IPS-18a (cell line): ENCODE measurements around the gene ZNF554.
A peak's percentile ranks its signal among the peaks of the same experiment; 100 is the strongest.
"Not testable (repeated sequence)": the region's sequence is repeated elsewhere in the genome, so short reads cannot be mapped to it uniquely, and the experiment has no call there.

Experiments
- H3K27ac ChIP-seq: one replicate; pipeline ENCODE4 v1.5.1; 2013; ENCODE audit warnings: low read length
- H3K27me3 ChIP-seq: one replicate; pipeline ENCODE4 v1.6.1; 2013; ENCODE audit warnings: mild to moderate bottlenecking, low read length; ENCODE audit not compliant: control insufficient read depth, insufficient read depth
- H3K36me3 ChIP-seq: one replicate; pipeline ENCODE4 v1.6.1; 2013; ENCODE audit warnings: low read depth, low read length; ENCODE audit not compliant: control insufficient read depth
- H3K4me1 ChIP-seq: one replicate; pipeline ENCODE4 v1.6.1; 2013; ENCODE audit warnings: low read depth, low read length; ENCODE audit not compliant: control insufficient read depth
- H3K4me3 ChIP-seq: one replicate; pipeline ENCODE4 v1.5.1; 2013; ENCODE audit warnings: low read length
- H3K9ac ChIP-seq: one replicate; pipeline ENCODE4 v1.6.1; 2013; ENCODE audit warnings: mild to moderate bottlenecking, low read length, moderate library complexity
- H3K9me3 ChIP-seq: one replicate; pipeline ENCODE4 v1.6.1; 2013; ENCODE audit warnings: low read depth, low read length; ENCODE audit not compliant: control insufficient read depth

The ZNF554 gene

DNA sequence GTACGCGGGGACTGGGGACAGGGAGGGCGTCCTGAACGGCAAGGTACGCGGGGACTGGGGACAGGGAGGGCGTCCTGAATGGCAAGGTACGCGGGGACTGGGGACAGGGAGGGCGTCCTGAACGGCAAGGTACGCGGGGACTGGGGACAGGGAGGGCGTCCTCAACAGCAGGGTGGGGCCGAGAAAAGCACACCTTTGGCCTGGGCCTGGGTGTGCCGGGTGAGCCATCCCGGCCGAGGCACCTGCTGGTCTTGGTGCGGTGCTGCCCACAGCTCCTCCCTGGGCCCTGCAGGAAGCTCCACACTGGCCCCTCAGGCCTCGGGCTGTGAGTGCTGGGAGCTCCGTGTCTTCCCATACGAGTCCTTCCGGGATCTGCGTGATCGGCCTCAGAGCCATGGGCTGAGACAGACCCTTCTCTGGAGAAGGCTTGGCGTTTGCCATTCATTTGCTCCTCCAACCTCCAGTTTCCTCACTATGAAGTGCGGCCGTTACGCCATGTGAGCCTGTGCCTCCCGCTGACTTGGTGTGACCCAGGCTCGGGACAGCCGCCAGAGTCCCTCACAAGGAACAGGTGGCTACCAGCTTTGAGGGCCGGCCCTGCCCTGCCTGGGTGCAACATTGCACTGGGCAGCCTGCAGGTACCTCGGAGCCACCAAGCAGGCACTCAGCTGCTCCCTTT lies 7.8 kb upstream of the ZNF554 start:
- Histone ChIP-seq H3K4me1 (no peaks in the 10 kb centered on the region), H3K9me3 (no peaks in the 10 kb centered on the region), H3K4me3 (no peak overlapping the region), H3K9ac (no peak overlapping the region), H3K27me3 (no peaks in the 10 kb centered on the region), H3K36me3 (peaks cover 47% of the 10 kb centered on the region), H3K27ac (no peak overlapping the region)

DNA sequence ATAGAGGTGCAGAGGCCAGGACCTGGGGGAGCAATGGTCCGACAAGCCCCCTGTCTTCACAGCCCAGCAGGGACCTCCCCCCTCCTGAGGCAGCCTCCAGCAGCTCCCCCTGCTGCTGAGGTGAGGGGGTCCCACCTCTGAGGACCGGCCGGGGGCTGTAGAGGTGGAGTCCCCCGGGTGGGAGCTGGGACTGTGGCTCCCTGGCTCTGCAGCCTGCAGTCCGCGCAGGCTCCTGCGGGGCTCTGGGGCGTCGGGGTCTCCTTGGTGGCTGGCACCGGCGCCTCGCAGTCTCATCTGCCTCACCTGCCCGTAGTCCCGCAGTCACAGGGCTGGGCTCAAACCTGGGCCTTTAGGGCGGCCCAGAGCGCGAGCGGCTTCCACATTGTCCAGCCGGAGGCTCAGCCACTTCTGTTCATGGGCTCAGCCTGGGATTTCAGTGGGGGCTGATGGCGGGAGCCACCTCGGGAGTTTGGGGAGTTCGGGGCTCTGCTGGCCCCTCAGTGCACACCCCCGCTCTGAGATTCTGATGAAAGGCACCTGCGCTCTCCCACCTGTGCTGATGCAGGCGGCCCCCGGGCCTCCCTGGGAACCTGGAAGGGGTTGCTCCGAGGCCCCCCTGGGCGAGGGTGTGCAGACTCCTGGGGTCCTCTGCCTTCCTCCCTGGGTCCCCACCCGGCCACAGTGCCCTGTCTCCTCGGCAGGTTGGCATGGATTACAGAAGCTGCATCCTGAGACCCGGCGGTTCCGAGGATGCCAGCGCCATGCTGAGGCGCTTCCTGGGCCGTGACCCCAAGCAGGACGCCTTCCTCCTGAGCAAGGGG lies 7.0 kb upstream of the ZNF554 start:
- Histone ChIP-seq H3K4me1 (no peaks in the 10 kb centered on the region), H3K9ac (no peak overlapping the region), H3K9me3 (no peaks in the 10 kb centered on the region), H3K27me3 (no peaks in the 10 kb centered on the region), H3K36me3 (peaks cover 40% of the 10 kb centered on the region), H3K27ac (no peak overlapping the region), H3K4me3 (no peak overlapping the region)

GRCh38 chr19:2813235-2814160 lies 6.2 kb upstream of the ZNF554 start:
- Histone ChIP-seq H3K36me3 (peaks cover 31% of the 10 kb centered on the region), H3K27ac (no peak overlapping the region)

DNA sequence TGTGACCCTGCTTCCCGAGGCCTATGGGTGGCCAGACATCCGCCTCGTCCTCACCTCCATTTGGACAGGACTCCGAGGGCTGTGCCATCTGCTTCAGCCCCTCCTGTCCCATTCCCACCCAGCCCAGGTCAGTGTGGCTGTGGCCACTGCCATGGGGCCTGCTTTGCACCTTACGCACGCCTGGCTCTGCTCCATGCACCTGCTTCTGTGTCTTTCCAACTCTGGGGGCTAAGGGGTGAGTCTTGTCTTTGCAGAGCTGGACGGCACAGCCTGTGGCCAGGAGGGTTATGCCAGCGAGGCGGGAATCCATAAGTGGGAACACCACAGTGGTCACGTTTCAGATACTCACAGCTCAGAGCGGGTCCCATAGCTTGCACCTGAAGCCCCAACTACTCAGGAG lies 5.2 kb upstream of the ZNF554 start:
- no peaks in the 10 kb centered on the region for H3K9me3 ChIP-seq
- no peaks in the 10 kb centered on the region for H3K27me3 ChIP-seq
- no peak overlapping the region for H3K4me3 ChIP-seq
- no peaks in the 10 kb centered on the region for H3K4me1 ChIP-seq
- no peak overlapping the region for H3K9ac ChIP-seq
- peaks cover 22% of the 10 kb centered on the region for H3K36me3 ChIP-seq
- no peak overlapping the region for H3K27ac ChIP-seq

More at GRCh38 chr19:2813235-2814160, 6.2 kb upstream of the ZNF554 start:
- H3K27me3 ChIP-seq: no peaks in the 10 kb centered on the region
- no peak overlapping the region for H3K9ac ChIP-seq
- H3K4me3 ChIP-seq: no peak overlapping the region
- no peaks in the 10 kb centered on the region for H3K4me1 ChIP-seq
- no peaks in the 10 kb centered on the region for H3K9me3 ChIP-seq

- H3K27ac ChIP-seq: no peak overlapping the region
- peaks cover 15% of the 10 kb centered on the region for H3K36me3 ChIP-seq
- H3K4me3 ChIP-seq: no peak overlapping the region
- H3K4me1 ChIP-seq: no peaks in the 10 kb centered on the region
- H3K9ac ChIP-seq: no peak overlapping the region
- no peaks in the 10 kb centered on the region for H3K9me3 ChIP-seq
- no peaks in the 10 kb centered on the region for H3K27me3 ChIP-seq
These were observed 4.5 kb upstream of the ZNF554 start for GRCh38 chr19:2815191-2815614.

DNA sequence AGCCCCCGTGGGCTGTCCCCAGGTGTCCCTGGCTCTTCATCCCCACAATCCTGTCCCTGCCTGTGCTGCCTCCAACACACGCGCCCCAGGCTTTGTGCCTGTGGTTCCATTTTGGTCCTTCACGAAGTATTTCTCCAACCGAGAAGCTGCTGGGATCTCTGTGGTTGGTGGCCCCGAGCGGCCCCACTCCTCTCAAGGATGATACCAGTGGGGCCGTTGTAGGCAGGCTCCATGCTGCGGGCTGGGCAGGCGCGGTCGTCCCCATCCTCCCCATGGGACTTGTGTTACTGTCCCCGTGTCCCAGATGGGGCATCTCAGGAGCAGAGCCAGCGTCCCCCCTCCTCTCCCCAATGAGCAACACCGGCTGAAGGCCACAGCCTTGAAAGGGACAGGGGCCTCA lies 3.7 kb upstream of the ZNF554 start:
- Histone ChIP-seq H3K9me3 (no peaks in the 10 kb centered on the region), H3K4me3 (no peak overlapping the region), H3K36me3 (peaks cover 8% of the 10 kb centered on the region), H3K27ac (no peak overlapping the region), H3K9ac (no peak overlapping the region), H3K27me3 (no peaks in the 10 kb centered on the region), H3K4me1 (no peaks in the 10 kb centered on the region)

- no peak overlapping the region for H3K27ac ChIP-seq
- H3K27me3 ChIP-seq: no peaks in the 10 kb centered on the region
- peaks cover under 1% of the 10 kb centered on the region for H3K36me3 ChIP-seq
- no peaks in the 10 kb centered on the region for H3K4me1 ChIP-seq
- H3K4me3 ChIP-seq: no peak overlapping the region
- no peaks in the 10 kb centered on the region for H3K9me3 ChIP-seq
- H3K9ac ChIP-seq: no peak overlapping the region
These were observed 3.0 kb upstream of the ZNF554 start for GRCh38 chr19:2816641-2817040.

GRCh38 chr19:2817237-2817829 lies 2.3 kb upstream of the ZNF554 start:
- H3K9me3 ChIP-seq, H3K27me3 ChIP-seq, H3K27ac ChIP-seq, H3K9ac ChIP-seq, H3K4me3 ChIP-seq, H3K36me3 ChIP-seq, H3K4me1 ChIP-seq: not testable (repeated sequence)

- no peaks in the 10 kb centered on the region for H3K4me1 ChIP-seq
- H3K9me3 ChIP-seq: no peaks in the 10 kb centered on the region
- H3K4me3 ChIP-seq: peak overlapping the region; percentile 70
- H3K27me3 ChIP-seq: no peaks in the 10 kb centered on the region
- H3K9ac ChIP-seq: peak overlapping the region; percentile 31
- no peaks in the 10 kb centered on the region for H3K36me3 ChIP-seq
- no peak overlapping the region for H3K27ac ChIP-seq
These were observed 539 bp downstream of the ZNF554 start for GRCh38 chr19:2820112-2820702.

- Histone ChIP-seq H3K9ac (no peak overlapping the region), H3K27me3 (no peaks in the 10 kb centered on the region), H3K36me3 (no peaks in the 10 kb centered on the region), H3K27ac (no peak overlapping the region), H3K4me3 (no peak overlapping the region), H3K9me3 (no peaks in the 10 kb centered on the region), H3K4me1 (no peaks in the 10 kb centered on the region)
These were observed 3.2 kb downstream of the ZNF554 start for GRCh38 chr19:2822846-2823245.

DNA sequence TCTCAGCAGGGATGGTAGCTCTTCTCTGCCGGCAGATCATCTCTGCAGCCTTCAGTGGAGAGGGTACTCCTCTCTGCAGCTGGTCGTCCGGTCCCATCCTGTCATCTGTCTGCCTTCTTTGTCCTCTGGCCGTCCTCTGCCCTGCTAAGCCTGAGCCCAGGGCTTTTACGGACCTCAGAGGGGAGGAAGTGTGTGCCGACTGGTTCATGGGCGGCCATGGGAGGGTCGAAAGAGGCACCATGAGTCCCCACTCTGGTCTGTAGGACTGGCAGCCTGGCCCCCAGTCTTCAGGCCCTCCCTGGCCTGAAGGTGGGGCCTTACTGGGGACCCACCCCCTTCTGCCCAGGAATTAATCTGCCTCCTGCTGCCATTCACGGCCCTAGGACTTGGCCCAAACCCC lies 4.0 kb downstream of the ZNF554 start:
- H3K27ac ChIP-seq: no peak overlapping the region
- H3K4me1 ChIP-seq: no peaks in the 10 kb centered on the region
- no peaks in the 10 kb centered on the region for H3K9me3 ChIP-seq

More for the DNA sequence above, 4.0 kb downstream of the ZNF554 start:
- H3K4me3 ChIP-seq: no peak overlapping the region
- H3K9ac ChIP-seq: no peak overlapping the region
- H3K36me3 ChIP-seq: no peaks in the 10 kb centered on the region
- no peaks in the 10 kb centered on the region for H3K27me3 ChIP-seq
